ENCODE measurements around the gene USP49.
A peak's percentile ranks its signal among the peaks of the same experiment; 100 is the strongest.

The USP49 gene

DNA sequence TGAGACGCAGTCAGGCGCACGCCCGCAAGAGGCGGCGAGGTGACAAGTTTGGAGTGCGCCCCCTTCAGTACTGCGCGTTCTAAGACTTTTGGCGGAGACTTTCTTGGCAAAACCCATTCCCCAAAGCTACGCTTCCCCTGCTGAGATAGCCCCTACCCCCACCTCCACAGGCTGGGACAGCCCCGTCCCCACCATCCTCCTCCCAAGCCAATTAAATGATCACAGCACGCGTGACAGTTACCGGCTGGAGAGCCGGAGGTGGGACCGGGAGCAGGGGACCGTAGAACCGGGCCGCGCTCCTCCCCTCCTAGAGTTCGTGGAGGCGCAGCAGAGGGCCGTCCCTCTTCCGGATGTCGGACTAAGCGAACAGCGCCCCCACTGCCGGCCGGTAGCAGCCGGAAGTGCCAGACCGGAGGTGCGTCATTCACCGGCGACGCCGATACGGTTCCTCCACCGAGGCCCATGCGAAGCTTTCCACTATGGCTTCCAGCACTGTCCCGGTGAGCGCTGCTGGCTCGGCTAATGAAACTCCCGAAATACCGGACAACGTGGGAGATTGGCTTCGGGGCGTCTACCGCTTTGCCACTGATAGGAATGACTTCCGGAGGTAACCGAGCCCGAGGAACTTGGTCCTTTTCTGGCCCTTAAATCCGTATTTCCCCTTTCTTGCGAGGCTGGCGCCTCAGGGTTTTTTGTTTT, 107.8 kb downstream of the USP49 start, which contains the start of gene TOMM6:
Gene TOMM6 (plus strand): TSS at position 476 of the 699 bp plus-strand sequence. CDS start 4 bp downstream, at position 480.
- H3K4me3 ChIP-seq, result peak within 1 kb of the TSS; percentile 55 to 97 (median 84)
- peak within 1 kb of the TSS; percentile 51 to 98 (median 91) for H3K27ac ChIP-seq

DNA sequence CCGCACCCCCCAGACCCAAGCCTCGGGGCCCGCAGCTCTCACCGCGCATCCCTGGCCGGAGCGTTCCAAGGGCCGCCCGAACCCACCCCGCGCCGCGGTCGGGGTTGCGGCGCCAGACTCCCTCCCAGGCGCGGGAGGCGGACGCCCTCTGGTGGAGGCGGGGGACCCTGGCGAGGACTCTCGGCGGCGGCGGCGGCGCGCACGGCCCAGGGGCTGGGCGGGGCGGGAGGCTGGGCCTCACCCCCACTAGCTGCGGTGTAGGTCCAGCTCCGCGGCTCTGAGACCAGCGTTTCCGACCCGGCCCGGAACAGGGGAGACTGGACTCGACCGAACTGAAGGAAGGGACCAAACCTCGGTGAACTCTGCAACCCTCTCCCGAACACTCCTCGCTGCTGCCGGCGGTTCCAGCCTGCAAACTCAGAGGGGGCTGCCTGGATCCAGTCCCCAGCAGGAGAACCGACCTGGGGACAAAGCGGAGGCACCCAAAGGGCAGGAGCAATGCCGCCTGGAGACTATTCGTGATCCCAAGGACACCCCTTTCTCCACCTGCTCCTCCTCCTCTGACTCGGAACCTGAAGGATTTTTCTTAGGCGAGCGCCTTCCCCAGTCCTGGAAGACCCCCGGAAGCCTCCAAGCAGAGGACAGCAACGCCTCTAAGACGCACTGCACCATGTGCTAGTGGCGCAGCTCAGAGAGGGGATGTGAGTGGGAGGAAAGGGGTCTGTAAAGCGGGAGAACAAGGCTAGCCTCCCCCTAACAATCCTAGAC, 108.5 kb downstream of the USP49 start:
- Histone ChIP-seq H3K27ac (peak overlapping the region; percentile 51 to 98 (median 91)), H3K4me3 (peak overlapping the region; percentile 55 to 97 (median 84))

GRCh38 chr6:41785689-41786450, 109.3 kb downstream of the USP49 start:
- peak overlapping the region in 19 of 21 experiments; percentile 9 to 98 (median 89) for H3K27ac ChIP-seq
- H3K4me3 ChIP-seq, result peak overlapping the region; percentile 55 to 97 (median 84)

GRCh38 chr6:41785254-41785653, 109.9 kb downstream of the USP49 start:
- peak overlapping the region in 5 of 21 experiments; percentile 18 to 95 (median 51) for H3K27ac ChIP-seq
- peak overlapping the region in 2 of 7 experiments; percentile 80 to 96 for H3K4me3 ChIP-seq

DNA sequence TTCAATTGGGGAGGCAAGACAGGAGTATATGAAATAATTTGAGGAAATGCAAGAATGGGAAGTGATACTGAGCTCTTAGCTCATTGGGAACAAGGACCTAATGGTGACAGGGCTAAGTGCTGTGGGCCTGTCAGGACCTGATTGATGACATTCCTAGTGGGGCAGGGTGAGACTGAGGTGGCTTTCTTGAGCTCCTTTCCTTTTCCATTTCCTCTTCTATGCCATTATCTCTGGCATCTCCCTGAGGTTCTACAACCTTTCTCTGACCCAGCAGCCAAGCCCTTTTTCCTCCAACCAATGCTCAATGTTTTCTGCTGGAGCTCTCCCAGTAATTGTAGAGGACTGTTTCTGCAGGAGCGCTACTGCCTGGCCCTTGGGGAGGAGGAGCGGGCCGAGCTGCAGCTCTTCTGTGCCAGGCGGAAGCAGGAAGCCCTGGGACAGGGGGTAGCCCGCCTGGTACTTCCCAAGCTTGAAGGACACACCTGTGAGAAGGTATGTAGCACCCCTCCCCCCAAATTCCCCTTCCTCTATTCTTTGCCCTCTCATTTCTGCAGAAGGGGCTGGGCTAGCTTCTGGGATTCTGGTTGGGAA, 110.5 kb downstream of the USP49 start:
- Histone ChIP-seq H3K27ac (peak overlapping the region in 5 of 21 experiments; percentile 18 to 51 (median 42)), H3K4me3 (peak overlapping the region in 1 of 7 experiments; percentile 80)

GRCh38 chr6:41783106-41783780, 111.9 kb downstream of the USP49 start:
- no peak overlapping the region for H3K4me3 ChIP-seq
- H3K27ac ChIP-seq, result no peak overlapping the region

GRCh38 chr6:41781366-41781730, 113.8 kb downstream of the USP49 start:
- peak overlapping the region in 2 of 7 experiments; percentile 69 to 70 for H3K4me3 ChIP-seq

GRCh38 chr6:41780551-41781365, 114.4 kb downstream of the USP49 start, which contains the start of gene PRICKLE4:
TSS of gene PRICKLE4 (plus strand) at chr6:41780782. CDS start at chr6:41783474, 2,692 bp downstream.
- Histone ChIP-seq H3K27ac (peak within 1 kb of the TSS in 19 of 21 experiments; percentile 53 to 84 (median 71)), H3K4me3 (peak within 1 kb of the TSS; percentile 57 to 70 (median 63))

More at GRCh38 chr6:41781366-41781730, 113.8 kb downstream of the USP49 start:
- peak overlapping the region in 6 of 21 experiments; percentile 58 to 84 (median 68) for H3K27ac ChIP-seq

DNA sequence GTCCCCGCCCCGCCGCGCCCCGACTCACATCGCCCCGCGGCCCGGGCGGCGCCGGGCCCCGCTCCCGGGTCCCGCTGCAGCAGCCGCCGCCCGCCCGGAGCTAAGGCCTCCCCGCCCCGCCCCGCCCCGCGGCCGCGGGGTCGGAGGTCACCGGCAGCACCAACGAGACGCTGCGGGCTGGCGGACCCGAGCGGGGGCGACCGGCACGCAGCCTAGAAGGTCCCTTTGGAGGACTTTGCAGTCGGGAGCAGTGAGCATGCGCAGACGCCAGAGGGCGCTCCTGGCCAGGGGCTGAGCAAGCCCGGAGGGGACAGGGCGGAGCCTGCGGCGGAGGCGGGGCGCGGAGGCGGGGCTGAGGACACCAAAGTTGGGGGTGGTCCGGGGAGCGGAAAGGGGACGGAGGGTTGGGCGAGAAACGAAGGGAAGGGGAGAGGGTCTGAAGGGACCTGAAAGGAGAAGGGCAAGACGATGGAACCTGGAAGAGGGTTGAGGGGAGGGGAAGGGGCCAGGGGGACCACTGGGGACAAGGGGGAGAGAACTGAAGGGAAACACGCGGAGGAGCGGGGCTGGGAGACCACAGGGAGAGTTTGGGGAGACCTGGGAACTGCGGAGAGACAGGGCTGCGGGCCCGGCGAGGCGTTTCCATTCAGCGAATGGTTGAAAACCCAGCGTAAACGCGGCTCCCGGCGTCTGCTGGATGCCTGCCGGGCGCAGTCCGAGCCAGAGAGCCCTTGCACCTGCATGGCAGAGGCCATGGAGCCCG, 115.2 kb downstream of the USP49 start, which contains the start of gene FRS3:
Gene FRS3 (minus strand): TSS at position 113 of the 763 bp plus-strand sequence. CDS start 2,913 bp downstream, outside the sequence.
- H3K27ac ChIP-seq, result peak within 1 kb of the TSS in 19 of 21 experiments; percentile 53 to 84 (median 71)
- H3K4me3 ChIP-seq, result peak within 1 kb of the TSS; percentile 57 to 70 (median 63)

DNA sequence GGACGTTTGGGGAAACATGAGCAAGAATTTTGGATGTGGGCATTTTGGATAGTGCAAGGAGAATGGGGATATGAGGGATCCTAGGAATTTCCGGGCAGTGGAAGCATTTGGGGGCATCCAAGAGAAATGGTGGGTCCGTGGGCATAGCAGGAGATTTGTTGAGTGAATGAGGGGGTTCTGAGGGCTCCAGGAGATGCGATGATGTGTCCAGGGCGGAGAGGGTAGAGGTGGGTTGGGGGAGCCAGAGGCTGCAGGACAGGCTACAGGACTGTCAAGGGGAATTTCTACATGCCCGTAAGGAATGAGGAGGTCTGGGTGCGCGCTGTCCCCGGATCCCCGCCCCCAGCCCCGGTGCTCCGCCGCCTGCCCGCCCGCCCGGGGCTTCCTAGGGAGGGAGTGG, 115.8 kb downstream of the USP49 start:
- peak overlapping the region; percentile 57 to 70 (median 63) for H3K4me3 ChIP-seq
- peak overlapping the region in 13 of 21 experiments; percentile 22 to 84 (median 65) for H3K27ac ChIP-seq

GRCh38 chr6:41778895-41779294, 116.3 kb downstream of the USP49 start:
- Histone ChIP-seq H3K4me3 (peak overlapping the region; percentile 57 to 70 (median 63)), H3K27ac (peak overlapping the region in 6 of 21 experiments; percentile 53 to 79 (median 64))

DNA sequence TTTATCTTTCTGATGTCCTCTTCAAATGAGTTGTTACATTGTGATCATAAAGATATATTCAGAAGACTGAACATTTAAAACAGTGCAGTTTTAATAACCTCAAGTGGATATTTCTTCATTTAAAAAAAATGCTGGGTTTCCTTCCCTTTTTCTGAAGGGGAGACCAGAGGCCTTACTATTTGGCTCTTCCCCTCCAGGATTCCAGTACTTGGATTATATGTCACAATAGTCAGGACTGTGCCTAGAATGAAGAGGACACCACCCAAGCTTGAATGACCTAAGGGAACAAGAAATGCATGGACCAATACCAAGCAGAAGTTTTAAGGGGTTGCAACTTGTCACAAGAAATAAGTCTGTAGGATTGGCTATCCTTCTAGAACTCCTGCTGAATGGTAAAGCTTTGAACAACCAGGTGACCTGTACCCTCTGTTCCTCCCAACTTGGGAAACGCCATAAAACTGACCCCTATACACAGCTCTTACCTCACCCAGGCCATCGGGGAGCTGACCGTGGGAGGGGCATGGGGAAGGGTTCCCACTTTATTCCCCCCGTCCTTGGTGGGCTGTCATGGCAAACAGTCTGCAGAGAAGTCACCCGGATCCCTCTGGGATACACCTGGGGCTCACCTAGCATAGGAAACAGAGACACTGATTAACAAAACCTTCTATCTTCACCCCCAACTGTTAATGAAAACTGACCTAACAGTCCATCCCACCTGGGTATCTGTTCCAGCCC, 117.5 kb downstream of the USP49 start:
- Histone ChIP-seq H3K4me3 (no peak overlapping the region), H3K27ac (no peak overlapping the region)

DNA sequence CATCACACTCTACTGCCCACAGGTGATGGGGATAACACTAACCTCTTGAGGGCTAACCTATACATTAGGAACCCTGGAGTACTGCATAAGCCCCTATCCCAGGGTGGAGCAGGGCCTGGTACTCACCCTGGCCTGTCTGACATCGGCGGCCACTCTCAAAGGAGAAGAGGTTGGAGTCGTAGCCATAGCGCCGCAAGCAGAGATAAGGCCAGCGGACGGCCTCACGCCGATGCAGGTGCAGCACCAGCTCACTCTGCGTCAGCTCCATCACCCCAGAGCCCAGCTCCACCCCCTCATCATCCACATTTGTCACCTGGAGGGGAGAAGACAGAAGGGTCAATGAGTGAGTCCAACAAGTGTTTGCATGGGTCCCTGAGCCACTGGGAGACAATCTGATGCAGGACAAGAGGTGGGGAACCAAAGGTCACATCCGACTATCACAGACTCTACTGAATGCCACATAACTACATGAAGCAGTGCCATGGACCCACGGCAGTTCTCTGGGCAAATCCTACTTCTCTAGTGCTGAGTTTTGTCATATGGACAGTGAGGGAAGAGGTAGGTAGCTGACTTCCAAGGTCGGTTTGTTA, 119.8 kb downstream of the USP49 start:
- Histone ChIP-seq H3K4me3 (no peak overlapping the region), H3K27ac (no peak overlapping the region)

DNA sequence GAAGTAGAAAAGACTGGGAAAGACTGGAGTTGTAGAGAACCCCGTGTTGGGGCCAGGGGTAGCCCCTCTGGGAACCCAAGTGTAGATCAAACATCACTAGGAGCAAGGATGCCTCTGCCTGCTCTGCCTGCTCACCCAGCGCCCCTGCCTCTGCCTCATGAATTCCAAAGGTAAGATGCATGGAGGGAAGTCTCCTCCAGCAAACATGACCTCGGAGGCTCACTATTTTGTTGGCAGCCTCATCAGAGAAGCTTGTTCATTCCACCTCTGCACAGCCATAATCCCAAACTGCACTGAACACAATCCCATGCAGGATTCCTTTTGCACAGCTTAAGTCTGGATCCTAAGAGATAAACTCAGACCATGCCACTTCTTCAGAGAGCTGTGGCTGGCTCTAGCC, 120.3 kb downstream of the USP49 start:
- Histone ChIP-seq H3K27ac (no peak overlapping the region), H3K4me3 (no peak overlapping the region)

DNA sequence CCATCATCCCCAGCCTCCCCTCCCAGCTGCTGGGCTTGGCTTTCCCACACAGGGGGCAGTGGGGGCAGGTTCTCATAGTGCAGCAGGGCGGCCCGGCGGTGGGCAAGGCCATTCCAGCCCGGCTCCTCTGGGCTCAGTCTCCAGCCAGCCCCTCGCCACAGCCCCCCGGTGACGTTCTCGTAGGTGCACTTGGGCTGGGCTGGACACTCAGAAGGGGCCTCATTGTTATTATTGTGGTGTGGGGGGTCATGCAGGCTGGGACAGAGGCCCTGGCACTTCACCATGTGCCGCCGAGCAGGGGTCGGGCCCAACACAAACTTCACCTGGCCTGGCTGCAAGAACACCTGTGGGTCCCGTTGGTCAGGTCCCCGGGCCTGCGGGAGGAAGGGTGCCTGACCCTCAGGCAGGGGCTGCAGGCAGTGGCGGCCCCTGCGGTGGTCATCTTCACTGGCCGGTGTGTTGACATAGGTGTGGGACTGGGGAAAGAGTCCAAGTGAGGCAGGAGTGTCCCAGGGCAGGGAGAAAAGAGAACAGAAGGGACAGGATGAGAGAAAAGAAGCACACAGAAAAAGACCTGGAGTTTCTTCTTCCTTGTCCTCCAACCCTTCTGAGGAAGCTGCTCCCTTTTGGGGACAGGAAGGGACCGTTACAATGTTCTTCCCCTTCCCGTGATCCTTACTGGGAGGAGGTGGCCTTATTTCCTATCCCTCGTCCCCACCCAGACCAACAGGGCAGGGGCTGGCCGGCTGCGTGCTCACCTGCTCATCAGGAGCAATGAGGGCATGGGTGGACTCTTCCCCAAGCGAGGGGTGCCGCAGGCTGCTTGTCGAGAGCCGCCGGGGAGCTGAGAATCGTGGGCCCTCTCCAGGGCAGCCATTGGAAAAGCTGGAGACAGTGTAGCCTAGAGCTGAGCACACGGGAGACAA, 123.9 kb downstream of the USP49 start:
- no peak overlapping the region for H3K4me3 ChIP-seq
- H3K27ac ChIP-seq, result no peak overlapping the region
